GM12874 (cell line): Measurements from ENCODE around the gene SLC6A9.

Source experiments
- CTCF ChIP-seq: IDR thresholded peaks from 2 replicates; pipeline ENCODE4 v1.5.1; 2011; ENCODE audit warnings: low read depth, mild to moderate bottlenecking, control low read depth, low read length, moderate library complexity; ENCODE audit not compliant: insufficient read depth

SLC6A9 gene

GRCh38 chr1:44016041-44016889, 15.0 kb downstream of the SLC6A9 start:
- no peak for TF ChIP-seq CTCF

- TF ChIP-seq CTCF = no peak
These were observed 16.1 kb downstream of the SLC6A9 start for GRCh38 chr1:44015206-44015605.

- TF ChIP-seq CTCF = no peak
These were observed 16.7 kb downstream of the SLC6A9 start for GRCh38 chr1:44014365-44015104.

- no peak for TF ChIP-seq CTCF
These were observed 17.3 kb downstream of the SLC6A9 start for GRCh38 chr1:44013949-44014348.

- TF ChIP-seq CTCF = no peak
These were observed 18.2 kb downstream of the SLC6A9 start for GRCh38 chr1:44012941-44013609.

GRCh38 chr1:44012404-44012803, 18.9 kb downstream of the SLC6A9 start:
- no peak for TF ChIP-seq CTCF

GRCh38 chr1:44010935-44011471, 20.3 kb downstream of the SLC6A9 start:
- no peak for TF ChIP-seq CTCF
